ENCODE data around the gene OR4C45.

The OR4C45 gene

DNA sequence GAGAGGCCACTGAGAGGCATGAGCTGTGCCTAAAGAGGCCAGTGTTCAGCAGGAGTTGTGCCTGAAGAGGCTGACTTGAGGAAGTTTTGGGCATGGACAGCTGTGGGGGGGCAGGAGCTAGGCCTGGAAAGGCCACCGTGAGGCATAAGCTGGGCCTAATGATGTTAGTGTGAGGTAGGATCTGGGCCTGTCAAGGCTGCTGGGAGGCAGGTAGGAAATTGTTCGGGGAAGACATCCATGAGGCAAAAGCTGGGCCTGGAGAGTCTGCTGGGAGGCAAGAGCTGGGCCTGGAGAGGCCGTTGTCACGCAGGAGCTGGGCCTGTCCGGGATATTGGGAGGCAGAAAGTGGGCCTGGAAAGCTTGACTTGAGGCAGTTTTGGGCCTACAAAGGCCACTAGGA, 44.9 kb downstream of the OR4C45 start:
- Histone ChIP-seq H3K4me1 (ENCODE audit: control insufficient read depth, insufficient read depth, low read length) (no peaks in the 10 kb centered on the region), H3K9me3 (ENCODE audit: control insufficient read depth, insufficient read depth, low read depth, low read length) (no peaks in the 10 kb centered on the region), H3K4me3 (ENCODE audit: low read depth, low read length) (no peak overlapping the region), H3K36me3 (ENCODE audit: control insufficient read depth in 2 of 2, insufficient read depth in 1 of 2, low read length in 2 of 2) (no peaks in the 10 kb centered on the region), H3K27ac (ENCODE audit: extremely low read depth, low read depth, low read length) (no peak overlapping the region)
- CTCF ChIA-PET = no interaction called here
- POLR2A ChIA-PET = interaction anchor here (1.1 kb wide), 1 partner anchor 9 kb away, joined by 3 read pairs; no protein-coding TSS in a partner anchor
- TF ChIP-seq, protein P1, sequence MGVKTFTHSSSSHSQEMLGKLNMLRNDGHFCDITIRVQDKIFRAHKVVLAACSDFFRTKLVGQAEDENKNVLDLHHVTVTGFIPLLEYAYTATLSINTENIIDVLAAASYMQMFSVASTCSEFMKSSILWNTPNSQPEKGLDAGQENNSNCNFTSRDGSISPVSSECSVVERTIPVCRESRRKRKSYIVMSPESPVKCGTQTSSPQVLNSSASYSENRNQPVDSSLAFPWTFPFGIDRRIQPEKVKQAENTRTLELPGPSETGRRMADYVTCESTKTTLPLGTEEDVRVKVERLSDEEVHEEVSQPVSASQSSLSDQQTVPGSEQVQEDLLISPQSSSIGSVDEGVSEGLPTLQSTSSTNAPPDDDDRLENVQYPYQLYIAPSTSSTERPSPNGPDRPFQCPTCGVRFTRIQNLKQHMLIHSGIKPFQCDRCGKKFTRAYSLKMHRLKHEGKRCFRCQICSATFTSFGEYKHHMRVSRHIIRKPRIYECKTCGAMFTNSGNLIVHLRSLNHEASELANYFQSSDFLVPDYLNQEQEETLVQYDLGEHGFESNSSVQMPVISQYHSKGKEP (tag by site-specific recombination; IDR thresholded peaks at IDR 0.05) = no peak
- TF ChIP-seq SP3 (tag by site-specific recombination; IDR thresholded peaks at IDR 0.05) = no peak
- no peak for TF ChIP-seq GLI2 (tag by site-specific recombination; IDR thresholded peaks at IDR 0.05; ENCODE audit: borderline replicate concordance, low read depth)
- TF ChIP-seq ZNF785 (tag by site-specific recombination; IDR thresholded peaks at IDR 0.05) = no peak
- TF ChIP-seq ZNF837 (tag by site-specific recombination; IDR thresholded peaks at IDR 0.05) = no peak
- TF ChIP-seq ZSCAN16 (tag by site-specific recombination; IDR thresholded peaks at IDR 0.05) = no peak
- TF ChIP-seq, protein P2, sequence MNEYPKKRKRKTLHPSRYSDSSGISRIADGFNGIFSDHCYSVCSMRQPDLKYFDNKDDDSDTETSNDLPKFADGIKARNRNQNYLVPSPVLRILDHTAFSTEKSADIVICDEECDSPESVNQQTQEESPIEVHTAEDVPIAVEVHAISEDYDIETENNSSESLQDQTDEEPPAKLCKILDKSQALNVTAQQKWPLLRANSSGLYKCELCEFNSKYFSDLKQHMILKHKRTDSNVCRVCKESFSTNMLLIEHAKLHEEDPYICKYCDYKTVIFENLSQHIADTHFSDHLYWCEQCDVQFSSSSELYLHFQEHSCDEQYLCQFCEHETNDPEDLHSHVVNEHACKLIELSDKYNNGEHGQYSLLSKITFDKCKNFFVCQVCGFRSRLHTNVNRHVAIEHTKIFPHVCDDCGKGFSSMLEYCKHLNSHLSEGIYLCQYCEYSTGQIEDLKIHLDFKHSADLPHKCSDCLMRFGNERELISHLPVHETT (tag by site-specific recombination; IDR thresholded peaks at IDR 0.05) = no peak
- TF ChIP-seq, protein P3, sequence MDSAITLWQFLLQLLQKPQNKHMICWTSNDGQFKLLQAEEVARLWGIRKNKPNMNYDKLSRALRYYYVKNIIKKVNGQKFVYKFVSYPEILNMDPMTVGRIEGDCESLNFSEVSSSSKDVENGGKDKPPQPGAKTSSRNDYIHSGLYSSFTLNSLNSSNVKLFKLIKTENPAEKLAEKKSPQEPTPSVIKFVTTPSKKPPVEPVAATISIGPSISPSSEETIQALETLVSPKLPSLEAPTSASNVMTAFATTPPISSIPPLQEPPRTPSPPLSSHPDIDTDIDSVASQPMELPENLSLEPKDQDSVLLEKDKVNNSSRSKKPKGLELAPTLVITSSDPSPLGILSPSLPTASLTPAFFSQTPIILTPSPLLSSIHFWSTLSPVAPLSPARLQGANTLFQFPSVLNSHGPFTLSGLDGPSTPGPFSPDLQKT (IDR thresholded peaks at IDR 0.05; ENCODE audit: borderline replicate concordance, low read depth, low read length) = no peak
- TF ChIP-seq KLF8 (tag by site-specific recombination; IDR thresholded peaks at IDR 0.05) = no peak
- TF ChIP-seq, protein P4, sequence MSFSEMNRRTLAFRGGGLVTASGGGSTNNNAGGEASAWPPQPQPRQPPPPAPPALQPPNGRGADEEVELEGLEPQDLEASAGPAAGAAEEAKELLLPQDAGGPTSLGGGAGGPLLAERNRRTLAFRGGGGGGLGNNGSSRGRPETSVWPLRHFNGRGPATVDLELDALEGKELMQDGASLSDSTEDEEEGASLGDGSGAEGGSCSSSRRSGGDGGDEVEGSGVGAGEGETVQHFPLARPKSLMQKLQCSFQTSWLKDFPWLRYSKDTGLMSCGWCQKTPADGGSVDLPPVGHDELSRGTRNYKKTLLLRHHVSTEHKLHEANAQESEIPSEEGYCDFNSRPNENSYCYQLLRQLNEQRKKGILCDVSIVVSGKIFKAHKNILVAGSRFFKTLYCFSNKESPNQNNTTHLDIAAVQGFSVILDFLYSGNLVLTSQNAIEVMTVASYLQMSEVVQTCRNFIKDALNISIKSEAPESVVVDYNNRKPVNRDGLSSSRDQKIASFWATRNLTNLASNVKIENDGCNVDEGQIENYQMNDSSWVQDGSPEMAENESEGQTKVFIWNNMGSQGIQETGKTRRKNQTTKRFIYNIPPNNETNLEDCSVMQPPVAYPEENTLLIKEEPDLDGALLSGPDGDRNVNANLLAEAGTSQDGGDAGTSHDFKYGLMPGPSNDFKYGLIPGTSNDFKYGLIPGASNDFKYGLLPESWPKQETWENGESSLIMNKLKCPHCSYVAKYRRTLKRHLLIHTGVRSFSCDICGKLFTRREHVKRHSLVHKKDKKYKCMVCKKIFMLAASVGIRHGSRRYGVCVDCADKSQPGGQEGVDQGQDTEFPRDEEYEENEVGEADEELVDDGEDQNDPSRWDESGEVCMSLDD (tag by site-specific recombination; IDR thresholded peaks at IDR 0.05) = no peak
- TF ChIP-seq EGR2 (tag by site-specific recombination; IDR thresholded peaks at IDR 0.05; ENCODE audit: low read depth) = no peak
- TF ChIP-seq, protein P5, sequence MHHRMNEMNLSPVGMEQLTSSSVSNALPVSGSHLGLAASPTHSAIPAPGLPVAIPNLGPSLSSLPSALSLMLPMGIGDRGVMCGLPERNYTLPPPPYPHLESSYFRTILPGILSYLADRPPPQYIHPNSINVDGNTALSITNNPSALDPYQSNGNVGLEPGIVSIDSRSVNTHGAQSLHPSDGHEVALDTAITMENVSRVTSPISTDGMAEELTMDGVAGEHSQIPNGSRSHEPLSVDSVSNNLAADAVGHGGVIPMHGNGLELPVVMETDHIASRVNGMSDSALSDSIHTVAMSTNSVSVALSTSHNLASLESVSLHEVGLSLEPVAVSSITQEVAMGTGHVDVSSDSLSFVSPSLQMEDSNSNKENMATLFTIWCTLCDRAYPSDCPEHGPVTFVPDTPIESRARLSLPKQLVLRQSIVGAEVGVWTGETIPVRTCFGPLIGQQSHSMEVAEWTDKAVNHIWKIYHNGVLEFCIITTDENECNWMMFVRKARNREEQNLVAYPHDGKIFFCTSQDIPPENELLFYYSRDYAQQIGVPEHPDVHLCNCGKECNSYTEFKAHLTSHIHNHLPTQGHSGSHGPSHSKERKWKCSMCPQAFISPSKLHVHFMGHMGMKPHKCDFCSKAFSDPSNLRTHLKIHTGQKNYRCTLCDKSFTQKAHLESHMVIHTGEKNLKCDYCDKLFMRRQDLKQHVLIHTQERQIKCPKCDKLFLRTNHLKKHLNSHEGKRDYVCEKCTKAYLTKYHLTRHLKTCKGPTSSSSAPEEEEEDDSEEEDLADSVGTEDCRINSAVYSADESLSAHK (tag by site-specific recombination; IDR thresholded peaks at IDR 0.05) = no peak
- no peak for TF ChIP-seq ZNF354C (tag by site-specific recombination; IDR thresholded peaks at IDR 0.05; ENCODE audit: borderline replicate concordance, low read depth)
- TF ChIP-seq, protein P6, sequence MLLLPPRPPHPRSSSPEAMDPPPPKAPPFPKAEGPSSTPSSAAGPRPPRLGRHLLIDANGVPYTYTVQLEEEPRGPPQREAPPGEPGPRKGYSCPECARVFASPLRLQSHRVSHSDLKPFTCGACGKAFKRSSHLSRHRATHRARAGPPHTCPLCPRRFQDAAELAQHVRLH (tag by site-specific recombination; IDR thresholded peaks at IDR 0.05) = no peak
- TF ChIP-seq, protein P7, sequence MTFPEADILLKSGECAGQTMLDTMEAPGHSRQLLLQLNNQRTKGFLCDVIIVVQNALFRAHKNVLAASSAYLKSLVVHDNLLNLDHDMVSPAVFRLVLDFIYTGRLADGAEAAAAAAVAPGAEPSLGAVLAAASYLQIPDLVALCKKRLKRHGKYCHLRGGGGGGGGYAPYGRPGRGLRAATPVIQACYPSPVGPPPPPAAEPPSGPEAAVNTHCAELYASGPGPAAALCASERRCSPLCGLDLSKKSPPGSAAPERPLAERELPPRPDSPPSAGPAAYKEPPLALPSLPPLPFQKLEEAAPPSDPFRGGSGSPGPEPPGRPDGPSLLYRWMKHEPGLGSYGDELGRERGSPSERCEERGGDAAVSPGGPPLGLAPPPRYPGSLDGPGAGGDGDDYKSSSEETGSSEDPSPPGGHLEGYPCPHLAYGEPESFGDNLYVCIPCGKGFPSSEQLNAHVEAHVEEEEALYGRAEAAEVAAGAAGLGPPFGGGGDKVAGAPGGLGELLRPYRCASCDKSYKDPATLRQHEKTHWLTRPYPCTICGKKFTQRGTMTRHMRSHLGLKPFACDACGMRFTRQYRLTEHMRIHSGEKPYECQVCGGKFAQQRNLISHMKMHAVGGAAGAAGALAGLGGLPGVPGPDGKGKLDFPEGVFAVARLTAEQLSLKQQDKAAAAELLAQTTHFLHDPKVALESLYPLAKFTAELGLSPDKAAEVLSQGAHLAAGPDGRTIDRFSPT (tag by site-specific recombination; IDR thresholded peaks at IDR 0.05) = no peak
